NCI-H1436 treated with DMSO at 0.1 percent for 48 hours (cell line): Measurements from ENCODE around the gene C1orf53.
"Not testable (repeated sequence)": the region's sequence is repeated elsewhere in the genome, so short reads cannot be mapped to it uniquely, and the experiment has no call there.

Experiments
- DNase-seq: peaks from one replicate; lab custom pipeline; 2025; lab: John Stamatoyannopoulos, UW

C1orf53 gene

GRCh38 chr1:197921235-197922069, 19.0 kb downstream of the C1orf53 start:
- no peak for DNase-seq

DNA sequence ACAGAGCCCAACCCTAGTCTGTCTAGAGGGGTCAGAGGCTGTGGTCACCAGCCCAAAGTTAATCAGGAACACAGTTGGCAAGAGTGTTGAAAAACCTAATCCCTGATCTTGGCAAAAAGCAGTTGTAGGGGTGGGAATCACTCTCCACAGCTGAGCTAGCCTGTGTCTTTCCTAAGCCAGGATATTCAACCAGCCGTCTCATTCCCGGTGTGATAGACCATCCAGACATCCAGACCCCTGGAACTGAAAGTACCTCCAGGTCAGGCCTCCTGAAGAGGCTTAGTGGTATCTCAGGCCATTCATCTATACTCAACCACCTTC, 19.6 kb downstream of the C1orf53 start:
- no peak for DNase-seq

GRCh38 chr1:197923038-197923437, 20.6 kb downstream of the C1orf53 start:
- no peak for DNase-seq

DNA sequence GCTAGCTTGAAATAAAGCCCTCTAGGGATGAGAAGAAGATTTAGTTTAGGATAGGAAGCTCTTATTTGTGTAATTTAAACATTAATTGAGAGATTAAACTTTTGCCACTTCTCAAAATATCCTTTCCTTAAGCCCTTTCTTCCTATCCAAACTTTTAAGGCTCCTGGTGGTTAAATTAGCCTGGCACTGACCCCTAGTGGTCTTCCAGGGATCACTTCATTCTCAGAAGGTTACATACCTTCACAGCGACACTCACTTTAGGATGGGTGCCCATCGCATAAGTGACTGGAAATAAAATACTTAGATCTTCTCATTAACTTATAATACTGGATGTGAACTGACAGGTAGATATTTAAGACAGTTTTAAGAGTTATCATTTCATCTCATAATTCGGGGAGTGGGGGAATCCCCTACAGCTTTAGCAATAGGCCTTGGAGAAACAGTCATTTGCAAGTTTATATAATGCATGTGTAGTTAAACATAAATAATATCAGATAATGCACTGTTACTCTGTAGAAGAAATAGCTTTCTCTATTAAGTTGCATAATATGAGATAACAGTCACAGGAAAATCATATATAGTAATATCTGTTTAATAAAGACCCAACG, 22.2 kb downstream of the C1orf53 start:
- no peak for DNase-seq

- no peak for DNase-seq
Measured at GRCh38 chr1:197927908-197928665, 25.7 kb downstream of the C1orf53 start.

DNA sequence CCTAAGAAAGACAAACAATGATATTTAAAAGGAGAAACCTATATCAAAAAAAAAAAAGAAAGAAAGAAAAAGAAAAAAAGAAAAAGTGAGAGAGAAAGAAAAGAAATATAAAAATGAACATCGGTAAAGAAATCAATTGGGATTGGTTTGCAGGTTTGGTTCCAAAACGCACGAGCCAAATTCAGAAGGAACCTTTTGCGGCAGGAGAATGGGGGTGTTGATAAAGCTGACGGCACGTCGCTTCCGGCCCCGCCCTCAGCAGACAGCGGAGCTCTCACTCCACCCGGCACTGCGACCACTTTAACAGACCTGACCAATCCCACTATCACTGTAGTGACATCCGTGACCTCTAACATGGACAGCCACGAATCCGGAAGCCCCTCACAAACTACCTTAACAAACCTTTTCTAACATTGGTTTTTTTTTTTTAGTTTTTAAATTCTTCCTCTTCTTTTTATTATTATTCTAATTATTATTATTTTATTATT, 26.5 kb downstream of the C1orf53 start:
- no peak for DNase-seq

DNA sequence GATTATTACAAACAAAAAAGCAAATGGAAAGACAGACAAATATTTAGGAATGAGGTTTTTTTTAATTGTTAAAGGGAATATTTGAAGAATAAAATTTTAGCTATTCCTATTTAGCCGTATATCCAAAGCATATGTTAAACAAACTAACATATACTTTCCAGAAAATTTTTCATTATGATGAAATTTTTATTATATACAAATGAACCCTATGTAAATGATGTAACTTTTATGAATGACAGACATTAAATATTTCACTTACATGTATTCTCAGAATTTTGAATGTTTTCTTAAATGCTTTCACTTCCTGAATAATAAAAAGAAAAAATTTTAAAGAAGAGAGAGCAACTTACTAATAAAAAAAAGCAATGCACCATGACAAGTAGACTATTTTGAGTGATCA, 30.6 kb downstream of the C1orf53 start:
- no peak for DNase-seq

DNA sequence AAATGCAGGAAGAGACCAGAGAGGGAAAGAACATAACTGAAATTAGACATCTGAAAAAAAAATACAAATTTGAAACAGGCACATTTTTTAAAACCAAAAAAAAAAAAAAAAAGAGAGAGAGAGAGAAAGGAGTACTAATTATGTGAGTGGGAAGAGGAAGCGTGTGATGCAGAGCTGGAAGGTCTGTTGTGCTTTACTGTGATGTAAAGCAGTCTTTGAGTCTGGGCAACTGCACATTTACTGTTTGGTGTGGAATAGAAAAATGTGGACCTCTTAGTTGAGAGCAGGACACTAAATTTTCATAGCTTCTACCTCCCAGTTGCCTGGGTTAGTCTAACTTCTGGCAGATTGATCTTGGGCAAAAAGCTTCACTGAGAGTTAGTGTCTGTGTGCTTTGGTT, 31.2 kb downstream of the C1orf53 start:
- no peak for DNase-seq

DNA sequence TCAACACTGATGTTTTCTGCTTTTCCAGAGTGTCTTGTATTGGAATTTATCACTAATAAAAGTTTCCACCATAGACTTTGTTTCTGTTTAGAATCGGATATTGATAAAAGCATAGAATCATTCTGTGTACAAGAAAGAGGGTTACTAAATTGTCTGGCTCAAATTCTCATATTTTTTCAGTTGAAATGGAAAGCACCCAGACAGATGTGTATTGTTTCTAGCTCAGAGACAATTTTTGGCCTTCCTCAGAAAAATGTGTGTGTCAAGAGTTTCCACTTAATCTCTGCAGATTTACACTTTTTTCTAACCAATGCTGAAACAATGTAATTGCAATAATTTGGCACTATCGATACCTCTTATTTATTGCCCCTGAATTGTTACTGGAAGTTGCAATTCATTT, 35.0 kb downstream of the C1orf53 start:
- no peak for DNase-seq

DNA sequence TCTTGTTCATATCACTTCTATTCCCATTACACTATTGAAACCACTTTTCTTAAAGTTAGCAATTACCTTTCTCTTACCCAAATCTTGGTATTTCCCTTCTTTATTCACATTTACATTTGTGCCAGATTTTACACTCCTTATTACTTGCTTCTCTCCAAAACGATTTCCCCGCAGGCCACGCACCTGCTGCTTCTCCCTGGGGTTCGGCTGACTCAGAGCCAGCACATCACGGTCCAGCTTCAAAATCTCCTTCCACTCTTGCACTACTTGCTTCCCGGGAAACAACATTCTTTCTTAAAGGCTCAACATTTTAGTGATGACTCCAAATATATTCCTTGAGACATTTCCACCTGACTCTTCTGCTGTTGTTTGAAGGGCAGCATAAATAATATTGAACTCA, 35.5 kb downstream of the C1orf53 start:
- DNase-seq: no peak

GRCh38 chr1:197939159-197939980, 36.9 kb downstream of the C1orf53 start:
- DNase-seq: not testable (repeated sequence)

DNA sequence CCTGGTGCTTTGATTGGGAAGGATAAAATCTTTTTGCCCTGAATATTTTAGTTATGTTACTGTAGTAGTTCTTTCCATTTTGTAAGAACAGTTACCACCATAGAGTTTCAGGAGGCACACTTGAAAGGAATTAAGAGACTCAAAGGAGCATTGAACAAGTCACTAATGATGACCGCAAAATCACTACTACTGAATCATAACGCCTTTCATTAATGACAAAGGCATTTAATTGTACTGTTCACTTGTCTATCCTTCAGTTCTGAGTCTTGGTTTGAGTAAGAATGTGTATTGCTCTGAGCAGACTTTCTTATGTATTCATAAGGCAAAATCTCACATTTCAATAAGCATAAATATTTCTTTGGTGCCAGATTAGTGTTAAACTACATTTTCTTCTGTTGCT, 39.6 kb downstream of the C1orf53 start:
- no peak for DNase-seq

DNA sequence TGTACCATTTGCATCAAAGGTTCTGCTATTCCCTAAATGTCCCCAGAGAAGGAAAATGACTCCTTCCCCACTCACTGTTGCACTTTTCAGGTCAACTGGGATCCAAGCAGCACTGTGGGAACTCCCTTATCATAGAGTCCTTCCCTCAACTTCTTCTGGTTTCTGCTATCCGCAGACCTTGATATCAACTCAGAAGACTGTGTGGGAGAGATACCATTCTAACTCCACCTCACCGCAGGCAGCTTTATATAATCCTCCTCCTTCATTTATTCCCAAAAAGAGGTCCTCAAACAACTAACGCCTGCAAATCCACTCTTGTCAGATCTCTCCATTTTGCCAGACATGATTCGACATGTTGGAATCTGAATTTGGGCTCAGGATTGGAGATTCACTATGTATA, 42.1 kb downstream of the C1orf53 start:
- no peak for DNase-seq

DNA sequence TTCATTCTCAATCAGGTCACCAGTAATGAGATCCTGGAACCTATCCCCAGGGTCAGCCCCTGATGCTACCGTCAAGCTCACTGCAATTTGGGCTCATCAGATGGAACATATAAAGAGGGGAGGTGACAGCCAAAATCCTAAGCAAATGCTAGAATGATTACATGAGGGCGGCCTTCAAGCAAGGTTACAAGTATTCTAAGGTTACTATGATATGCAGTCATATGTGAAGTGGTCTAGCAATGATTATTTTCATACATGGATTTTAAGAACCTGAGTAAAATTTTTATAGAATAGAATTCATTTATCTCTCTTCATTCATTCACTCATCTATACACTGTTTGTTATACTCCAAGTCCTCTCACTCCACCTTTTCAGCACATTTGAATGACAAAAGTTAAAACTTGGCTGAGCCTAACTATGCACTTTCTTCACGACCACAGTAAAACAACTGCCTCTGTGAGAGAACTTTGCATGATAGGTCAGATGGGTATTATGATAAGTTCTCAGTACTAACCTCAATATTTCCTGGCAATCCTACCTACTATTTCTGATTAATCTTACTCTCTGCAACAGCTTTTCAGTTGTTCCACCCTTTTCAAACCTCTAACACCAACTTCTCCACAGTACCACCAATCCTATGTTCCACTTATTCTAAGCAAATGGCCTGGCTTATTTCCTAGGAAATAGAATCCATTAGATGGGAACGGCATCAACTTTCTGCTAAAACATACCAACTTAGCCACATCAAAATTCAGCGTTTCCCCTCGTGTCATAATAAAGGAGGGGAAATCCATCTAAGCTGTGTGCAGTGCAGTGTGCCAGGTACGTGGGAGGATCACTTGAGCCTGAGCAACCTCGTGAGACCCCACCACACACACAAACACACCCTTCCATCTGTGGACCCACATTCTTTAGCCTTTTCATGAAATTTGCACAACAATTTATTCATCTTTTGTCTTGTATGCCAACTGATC, 46.8 kb downstream of the C1orf53 start:
- no peak for DNase-seq

DNA sequence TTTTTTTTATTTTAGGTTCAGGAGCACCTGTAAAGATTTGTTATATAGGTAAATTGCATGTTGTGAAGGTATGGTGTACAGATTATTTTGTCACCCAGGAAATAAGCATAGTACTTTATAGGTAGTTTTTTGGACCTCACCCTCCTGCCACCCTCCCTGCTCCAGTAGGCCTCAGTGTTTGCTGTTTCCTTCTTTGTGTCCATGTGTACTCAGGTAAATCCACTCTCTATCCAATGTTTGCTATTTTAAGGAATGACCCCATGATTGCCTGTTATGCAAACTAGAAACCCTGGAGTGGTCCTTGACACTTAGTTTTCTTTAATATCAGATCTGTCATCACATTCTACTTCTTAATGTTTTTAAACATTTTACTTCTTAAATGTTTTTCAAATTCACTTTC, 48.7 kb downstream of the C1orf53 start:
- no peak for DNase-seq

DNA sequence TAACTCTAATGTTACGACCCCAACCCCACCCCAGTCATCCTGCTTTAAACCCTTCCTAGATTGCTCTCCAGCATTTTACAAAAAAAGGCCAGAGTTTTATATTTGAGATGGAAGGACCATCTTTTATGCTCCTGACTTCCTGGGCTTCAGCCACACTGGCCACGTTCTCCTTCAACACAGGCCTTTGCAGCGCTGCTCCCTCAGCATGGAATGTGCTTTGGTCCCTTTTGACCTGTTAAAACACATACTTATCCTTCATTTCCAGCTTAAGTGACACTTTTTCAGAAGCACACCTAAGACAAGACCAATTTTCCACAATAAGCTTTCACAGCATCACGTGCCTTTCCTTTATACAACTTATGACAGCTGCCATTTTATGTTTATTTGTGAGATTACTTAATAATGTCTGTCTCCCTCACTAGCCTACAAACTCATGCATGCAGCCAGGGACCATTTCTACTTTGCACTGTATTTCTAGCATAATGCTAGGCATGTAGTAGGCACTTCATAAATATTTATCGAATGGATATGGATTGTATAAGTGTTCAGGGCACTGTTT, 49.3 kb downstream of the C1orf53 start:
- DNase-seq: no peak

GRCh38 chr1:197953472-197953871, 51.0 kb downstream of the C1orf53 start:
- DNase-seq: not testable (repeated sequence)

DNA sequence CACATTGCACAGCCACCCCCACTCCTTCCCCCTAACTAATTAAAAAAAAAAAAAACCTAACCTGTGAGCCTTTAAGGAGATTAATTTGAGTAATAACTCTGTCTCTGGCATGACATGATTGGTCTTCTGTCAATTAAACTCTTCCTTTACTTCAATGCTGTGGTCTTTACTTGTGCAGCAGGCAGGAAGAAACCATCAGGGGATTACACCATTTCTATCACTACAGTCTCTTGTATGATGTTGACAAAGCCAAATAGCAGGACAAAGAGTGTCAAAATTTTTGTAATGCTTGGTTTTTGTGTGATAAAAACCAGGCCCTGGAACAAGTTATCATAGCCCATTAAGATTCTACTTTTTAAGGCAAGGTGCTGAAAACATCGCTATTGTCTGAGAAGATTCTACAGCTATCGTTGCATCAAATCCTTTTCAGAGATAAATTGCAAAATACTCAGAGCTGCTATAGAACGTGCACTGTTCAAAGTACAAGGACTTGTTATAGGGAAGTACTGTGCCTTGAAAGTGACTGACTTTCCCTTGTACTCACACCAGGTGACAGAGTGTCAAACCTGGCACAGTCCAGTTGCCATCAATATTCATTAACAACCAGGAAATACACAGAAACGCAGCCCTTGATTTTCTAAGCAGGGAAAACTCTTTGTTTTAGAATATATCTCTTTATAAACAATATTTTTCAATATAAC, 52.4 kb downstream of the C1orf53 start:
- DNase-seq: no peak

DNA sequence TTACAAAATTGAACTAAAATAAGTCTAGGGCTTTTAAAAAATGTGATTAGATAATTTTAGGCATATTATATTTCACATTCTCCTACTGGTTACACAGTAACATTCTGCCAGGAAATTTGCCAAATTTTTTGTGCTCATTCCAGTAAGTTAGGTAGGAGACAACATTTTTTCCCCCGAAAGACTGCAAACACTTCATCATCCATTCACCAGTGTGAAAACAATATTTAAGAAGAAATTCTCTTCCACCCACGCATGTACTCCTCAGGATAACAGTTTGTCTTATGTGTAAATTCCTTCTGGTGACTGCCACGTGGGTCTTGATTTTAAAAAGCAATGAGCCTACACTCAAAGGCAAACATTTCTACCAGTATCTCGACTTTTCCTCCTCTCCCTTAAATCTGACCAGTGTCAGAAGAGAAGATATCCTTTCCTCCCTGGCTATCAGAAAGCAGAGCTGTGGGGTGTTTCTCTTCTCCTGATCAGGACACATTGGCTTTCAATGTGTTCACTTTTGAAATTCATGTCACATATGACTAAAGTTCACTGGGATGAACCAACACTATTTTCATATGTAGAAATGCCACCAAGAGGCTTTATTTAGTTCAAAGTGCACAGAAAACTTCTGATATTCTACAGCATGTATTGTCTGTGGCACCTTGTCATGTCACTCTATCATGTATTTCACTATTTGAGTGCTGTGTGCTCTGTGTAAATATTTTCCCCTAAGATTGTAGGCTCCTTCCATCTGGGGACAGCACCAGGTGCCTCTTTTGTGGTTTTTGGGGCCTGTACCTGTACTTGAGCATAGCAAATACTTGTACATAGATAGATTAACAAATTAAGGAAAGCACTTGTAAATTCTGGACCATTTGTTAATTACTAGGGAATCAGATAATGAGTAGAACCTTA, 53.3 kb downstream of the C1orf53 start:
- no peak for DNase-seq
